ENCODE results near the gene TEC. TPM values are rescaled to one million over a fixed set of nuclear protein-coding genes. Genes with fewer than 3 reads are reported as not detected.

TEC gene
- polyA plus RNA-seq, 1 of the 3 experiments (the other 2 are of a cell fraction): 0.85 TPM

- H3K9me2 ChIP-seq: no peaks in the 10 kb centered on the region
- no peak overlapping the region for H3K9ac ChIP-seq
- no peaks in the 10 kb centered on the region for H3K36me3 ChIP-seq (replicated peaks in 1 of 2; ENCODE audit: control insufficient read depth in 1 of 2, insufficient read depth in 2 of 2, low read length in 1 of 2)
- no peak overlapping the region for H3K4me2 ChIP-seq
- no peaks in the 10 kb centered on the region for H3K4me1 ChIP-seq (ENCODE audit: control insufficient read depth in 1 of 2, insufficient read depth in 2 of 2, low read depth in 1 of 2, low read length in 1 of 2)
- H2AFZ ChIP-seq (ENCODE audit: low read depth): no peak overlapping the region
- DNase-seq: no peak
- H3K9me3 ChIP-seq: no peaks in the 10 kb centered on the region
- ChIA-PET POLR2A (no interaction called here), CTCF (no interaction called here)
- no peak overlapping the region for H3K27ac ChIP-seq (ENCODE audit: low read depth in 2 of 2, low read length in 1 of 2)
- H3F3A ChIP-seq (replicated peaks; ENCODE audit: insufficient read depth): no peaks in the 10 kb centered on the region
- 79% methylated on average over 7 of the region's 7 CpGs for WGBS (ENCODE audit: low lambda C conversion rate)
- H3K79me2 ChIP-seq (ENCODE audit: insufficient read depth): 0 out of 2 replicates have a peak, but pooled peaks cover 3% of the 10 kb centered on the region
- H3K27me3 ChIP-seq (ENCODE audit: insufficient read depth): no peaks in the 10 kb centered on the region
- peak; percentile 37; the same call in 1 of the 2 replicates for TF ChIP-seq MEF2A (IDR thresholded peaks at IDR 0.05; ENCODE audit: borderline replicate concordance, low read depth)
- no peak for TF ChIP-seq NFIC (IDR thresholded peaks at IDR 0.05; ENCODE audit: borderline replicate concordance)
- TF ChIP-seq GATA2 (CRISPR knock-in tag; IDR thresholded peaks at IDR 0.05): no peak
- no peak for TF ChIP-seq RFX5 (IDR thresholded peaks at IDR 0.05; ENCODE audit: low read length)
- no peak for TF ChIP-seq CHD2 (IDR thresholded peaks at IDR 0.05; ENCODE audit: low read length, partially characterized antibody)
- TF ChIP-seq TAF1 (IDR thresholded peaks at IDR 0.05; ENCODE audit: borderline replicate concordance, low read depth, low read length): no peak
- TF ChIP-seq TCF12 (IDR thresholded peaks at IDR 0.05): peak; percentile 6; the same call in 1 of the 2 replicates
- no peak for TF ChIP-seq JUND (IDR thresholded peaks at IDR 0.05)
- no peak for TF ChIP-seq EZH2phosphoT487 (IDR thresholded peaks at IDR 0.05; ENCODE audit: borderline replicate concordance, low read depth)
- no peak for TF ChIP-seq MXI1 (IDR thresholded peaks at IDR 0.05; ENCODE audit: low read depth, low read length)
- no peak for TF ChIP-seq FOSL2 (IDR thresholded peaks at IDR 0.05; ENCODE audit: borderline replicate concordance, low read depth)
- H4K20me1 ChIP-seq (ENCODE audit: insufficient read depth): no peaks in the 10 kb centered on the region
- no peak overlapping the region for H3K4me3 ChIP-seq (ENCODE audit: low read depth in 2 of 2, low read length in 1 of 2)
These were observed 22.3 kb downstream of the TEC start for GRCh38 chr4:48247142-48247877.

- no peak for DNase-seq
- TF ChIP-seq IRF3 (IDR thresholded peaks at IDR 0.05; ENCODE audit: low read depth, low read length) (no peak), YY1 (IDR thresholded peaks at IDR 0.05; ENCODE audit: low read depth) (no peak), MAX (IDR thresholded peaks at IDR 0.05; ENCODE audit: low read depth) (no peak), FOXM1 (IDR thresholded peaks at IDR 0.05; ENCODE audit: low read depth) (no peak), NRF1 (IDR thresholded peaks at IDR 0.05; ENCODE audit: low read depth, low read length) (no peak), NFIC (IDR thresholded peaks at IDR 0.05; ENCODE audit: borderline replicate concordance) (no peak), FOXJ3 (CRISPR knock-in tag; IDR thresholded peaks at IDR 0.05) (no peak), MEF2A (IDR thresholded peaks at IDR 0.05; ENCODE audit: borderline replicate concordance, low read depth) (no peak), TCF12 (IDR thresholded peaks at IDR 0.05) (no peak), RXRA (IDR thresholded peaks at IDR 0.05; ENCODE audit: borderline replicate concordance, low read depth) (no peak), GABPA (IDR thresholded peaks at IDR 0.05; ENCODE audit: low read depth) (no peak), SIN3A (IDR thresholded peaks at IDR 0.05; ENCODE audit: borderline replicate concordance, low read depth, low read length) (no peak), RCOR1 (IDR thresholded peaks at IDR 0.05; ENCODE audit: low read length) (no peak), FOSL2 (IDR thresholded peaks at IDR 0.05; ENCODE audit: borderline replicate concordance, low read depth) (no peak)
- Histone ChIP-seq H4K20me1 (ENCODE audit: insufficient read depth) (no peaks in the 10 kb centered on the region), H3K4me1 (ENCODE audit: control insufficient read depth in 1 of 2, insufficient read depth in 2 of 2, low read depth in 1 of 2, low read length in 1 of 2) (no peaks in the 10 kb centered on the region), H3K36me3 (replicated peaks in 1 of 2; ENCODE audit: control insufficient read depth in 1 of 2, insufficient read depth in 2 of 2, low read length in 1 of 2) (no peaks in the 10 kb centered on the region), H3F3A (replicated peaks; ENCODE audit: insufficient read depth) (no peaks in the 10 kb centered on the region), H3K9me3 (no peaks in the 10 kb centered on the region), H3K27me3 (ENCODE audit: insufficient read depth) (no peaks in the 10 kb centered on the region), H3K79me2 (ENCODE audit: insufficient read depth) (0 out of 2 replicates have a peak, but pooled peaks cover 3% of the 10 kb centered on the region), H3K4me2 (no peak overlapping the region), H3K4me3 (ENCODE audit: low read depth in 2 of 2, low read length in 1 of 2) (no peak overlapping the region), H3K9me2 (no peaks in the 10 kb centered on the region), H3K9ac (no peak overlapping the region), H3K27ac (ENCODE audit: low read depth in 2 of 2, low read length in 1 of 2) (no peak overlapping the region), H2AFZ (ENCODE audit: low read depth) (no peak overlapping the region)
- WGBS (ENCODE audit: low lambda C conversion rate): 100% methylated on average over 4 of the region's 4 CpGs
- POLR2A ChIA-PET: interaction anchor here (0.7 kb wide), 1 partner anchor 125 kb away, joined by 3 read pairs; no protein-coding TSS in a partner anchor
- CTCF ChIA-PET: no interaction called here
These were observed 25.0 kb downstream of the TEC start for GRCh38 chr4:48244665-48245064.

All from SK-N-SH (cell line).